Endothelial cell of umbilical vein (primary cell): ENCODE measurements around the gene TCF25. TPM values are rescaled to one million over a fixed set of nuclear protein-coding genes. Genes with fewer than 3 reads are reported as not detected.
A peak's percentile ranks its signal among the peaks of the same experiment; 100 is the strongest.
"Not testable (repeated sequence)": the region's sequence is repeated elsewhere in the genome, so short reads cannot be mapped to it uniquely, and the experiment has no call there.

Experiments used
- BruUV-seq: library from RNA; stranded (reverse); fragments of 400-500 nt; replicated peaks from 2 replicates; lab custom pipeline; 2021; lab: Mats Ljungman, UMichigan
- CTCF ChIA-PET: fragments of 300-600, 350-600 bp; sonication (Branson Sonifier 250); formaldehyde crosslinking; loops from one replicate; lab custom pipeline; 2021; ENCODE audit warnings: antibody characterized with exemption, inconsistent platforms; lab: Charles Lee
- POLR2A ChIA-PET: fragments of 300-600, 350-600 bp; sonication (Branson Sonifier 250); formaldehyde crosslinking; loops from one replicate; lab custom pipeline; 2021; ENCODE audit warnings: antibody characterized with exemption, inconsistent platforms; lab: Charles Lee
- DNase-seq: peaks from one replicate; pipeline ENCODE4 v3.0.0-alpha.2; 2011; ENCODE audit warnings: low read depth, low spot score
- FAIRE-seq: peaks from 2 replicates; lab custom pipeline; 2011; peaks lifted over from hg19 to GRCh38; lab: Jason Lieb, UNC
- H2AFZ ChIP-seq: 2 replicates; pipeline ENCODE4 v1.6.0; 2012; ENCODE audit warnings: low read depth, low read length, control low read depth, inconsistent platforms
- H3K27ac ChIP-seq: 2 replicates; pipeline ENCODE4 v1.5.1; 2011; ENCODE audit warnings: low read depth, mild to moderate bottlenecking, control low read depth, low read length, moderate library complexity; ENCODE audit not compliant: insufficient read depth
- H3K27me3 ChIP-seq, 2 experiments: 2 replicates each; pipeline versions ENCODE4 v1.6.0 to v1.6.1; 2011; ENCODE audit warnings: low read length in 2 of 2, mixed read lengths in 1 of 2; ENCODE audit not compliant: control insufficient read depth in 2 of 2, insufficient read depth in 2 of 2
- H3K36me3 ChIP-seq, 2 experiments: 2 replicates in 1 of 2; 3 replicates in 1 of 2; pipeline ENCODE4 v1.5.1; 2011; ENCODE audit warnings: low read length in 2 of 2, mild to moderate bottlenecking in 1 of 2, moderate library complexity in 1 of 2; ENCODE audit not compliant: control insufficient read depth in 2 of 2, insufficient read depth in 2 of 2; ENCODE audit errors: extremely low read depth in 1 of 2
- H3K4me1 ChIP-seq: 3 replicates; pipeline ENCODE4 v1.5.1; 2011; ENCODE audit warnings: mild to moderate bottlenecking, low read length; ENCODE audit not compliant: control insufficient read depth, insufficient read depth; ENCODE audit errors: extremely low read depth
- H3K4me2 ChIP-seq: 2 replicates; pipeline ENCODE4 v1.6.1; 2011; ENCODE audit warnings: low read length, control low read depth, mixed read lengths; ENCODE audit not compliant: insufficient read depth
- H3K4me3 ChIP-seq, 3 experiments: fragments of 200-600 bp in 1 of 3; sonication (generic), shearing (Covaris generic) in 1 of 3; replicated peaks in 1 of 3; 2 replicates each; pipeline ENCODE4 v1.5.1; 2011 to 2016; ENCODE audit warnings: control low read depth in 3 of 3, low read length in 3 of 3, mild to moderate bottlenecking in 2 of 3, inconsistent platforms in 1 of 3, low read depth in 1 of 3, moderate library complexity in 1 of 3; ENCODE audit not compliant: insufficient read depth in 1 of 3
- H3K79me2 ChIP-seq: 2 replicates; pipeline ENCODE4 v1.6.0; 2012; ENCODE audit warnings: low read length, inconsistent platforms; ENCODE audit not compliant: control insufficient read depth, insufficient read depth
- H3K9ac ChIP-seq: replicated peaks from 2 replicates; pipeline ENCODE3; 2011; ENCODE audit warnings: low read length, control low read depth; ENCODE audit not compliant: insufficient read depth; ENCODE audit errors: extremely low read depth
- H3K9me1 ChIP-seq: replicated peaks from 3 replicates; pipeline ENCODE4 v1.6.0; 2011; ENCODE audit warnings: mild to moderate bottlenecking, low read length; ENCODE audit not compliant: control insufficient read depth, insufficient read depth; ENCODE audit errors: extremely low read depth
- H3K9me3 ChIP-seq: replicated peaks from 2 replicates; pipeline ENCODE4 v1.5.1; 2012; ENCODE audit warnings: low read length, inconsistent platforms; ENCODE audit not compliant: control insufficient read depth, insufficient read depth
- H4K20me1 ChIP-seq: replicated peaks from 2 replicates; pipeline ENCODE3; 2011; ENCODE audit warnings: mild to moderate bottlenecking, low read length; ENCODE audit not compliant: control insufficient read depth, insufficient read depth; ENCODE audit errors: extremely low read depth
- EZH2 ChIP-seq: IDR thresholded peaks from 2 replicates; pipeline ENCODE4 v1.6.1; 2012; ENCODE audit warnings: borderline replicate concordance, low read depth, mild to moderate bottlenecking, moderate library complexity, low read length, inconsistent platforms; ENCODE audit not compliant: severe bottlenecking
- FOS ChIP-seq: IDR thresholded peaks from 2 replicates; pipeline ENCODE4 v1.6.1; 2011; ENCODE audit warnings: mild to moderate bottlenecking, low read length, moderate library complexity, borderline replicate concordance; ENCODE audit not compliant: insufficient read depth
- GATA2 ChIP-seq: IDR thresholded peaks from 2 replicates; pipeline ENCODE4 v1.7.0; 2011; ENCODE audit warnings: low read depth, mild to moderate bottlenecking, moderate library complexity, mixed read lengths, low read length; ENCODE audit not compliant: insufficient read length, insufficient read depth
- JUN ChIP-seq: IDR thresholded peaks from 2 replicates; pipeline ENCODE4 v1.6.1; 2011; ENCODE audit warnings: borderline replicate concordance, low read depth; ENCODE audit not compliant: insufficient read length, insufficient read depth
- MAX ChIP-seq: IDR thresholded peaks from 2 replicates; pipeline ENCODE4 v1.6.1; 2011; ENCODE audit not compliant: insufficient read depth, insufficient read length
- MYC ChIP-seq: IDR thresholded peaks from one replicate; pipeline ENCODE4 v1.6.1; 2011; ENCODE audit warnings: mild to moderate bottlenecking, low read depth, low read length
- POLR2A ChIP-seq: IDR thresholded peaks from 2 replicates; pipeline ENCODE4 v1.6.1; 2012; ENCODE audit warnings: low read depth, mild to moderate bottlenecking, control low read depth, low read length
- POLR2AphosphoS5 ChIP-seq: IDR thresholded peaks from 2 replicates; pipeline ENCODE4 v1.6.1; 2012; ENCODE audit warnings: low read depth, mild to moderate bottlenecking, control low read depth, low read length, moderate library complexity; ENCODE audit not compliant: insufficient read depth
- dilution Hi-C: fragments of 300-500 bp; cut with MboI; formaldehyde crosslinking; loops from one replicate; pipeline ENCODE4 v1.15.0; 2019; ENCODE audit warnings: low sequenced_read_pairs; ENCODE audit not compliant: extremely low pct_ligation_motif_present
- intact Hi-C: fragments of 100-400 bp; cut with micrococcal nuclease; formaldehyde crosslinking; loops from one replicate; pipeline ENCODE4 v1.10.0; 2022
- polyA plus RNA-seq, 4 experiments: library from polyadenylated mRNA; depleted of rRNA in 3 of 4; stranded (reverse) in 3 of 4; unstranded in 1 of 4; fragments of >200 nt; gene quantifications; 2 replicates each; pipeline versions ENCODE4 v1.2.1 to v1.2.3, GENCODE V29; 2011 to 2012; ENCODE audit warnings: missing spikeins in 1 of 4
- total RNA-seq: library from RNA; stranded (reverse); gene quantifications from 2 replicates; pipeline ENCODE4 v1.2.3, GENCODE V29; 2021
- TF ChIP-seq, protein P1 (sequence below), 2 donors: IDR thresholded peaks; 1 replicate in 1 of 2; 2 replicates in 1 of 2; pipeline ENCODE4 v1.5.1; 2011; ENCODE audit warnings: low read length in 2 of 2, mild to moderate bottlenecking in 2 of 2, moderate library complexity in 2 of 2, control low read depth in 1 of 2, inconsistent platforms in 1 of 2, low read depth in 1 of 2; ENCODE audit not compliant: insufficient read depth in 1 of 2; ENCODE audit errors: extremely low read depth in 1 of 2

Gene TCF25
- total and polyA plus RNA-seq, 2 donors (not counting 3 experiments of a cell fraction or from before 2014, with no cell fraction given): 193 to 234 TPM

GRCh38 chr16:89873972-89874689 is 739 bp downstream of the TCF25 start:
- peaks cover 13% of the 10 kb centered on the region for H4K20me1 ChIP-seq
- intact Hi-C loops: loop anchor here (1.0 kb wide), 4 partner anchors 10 to 174 kb away; partner anchors contain the start of gene FANCA
- TF ChIP-seq, protein P1, sequence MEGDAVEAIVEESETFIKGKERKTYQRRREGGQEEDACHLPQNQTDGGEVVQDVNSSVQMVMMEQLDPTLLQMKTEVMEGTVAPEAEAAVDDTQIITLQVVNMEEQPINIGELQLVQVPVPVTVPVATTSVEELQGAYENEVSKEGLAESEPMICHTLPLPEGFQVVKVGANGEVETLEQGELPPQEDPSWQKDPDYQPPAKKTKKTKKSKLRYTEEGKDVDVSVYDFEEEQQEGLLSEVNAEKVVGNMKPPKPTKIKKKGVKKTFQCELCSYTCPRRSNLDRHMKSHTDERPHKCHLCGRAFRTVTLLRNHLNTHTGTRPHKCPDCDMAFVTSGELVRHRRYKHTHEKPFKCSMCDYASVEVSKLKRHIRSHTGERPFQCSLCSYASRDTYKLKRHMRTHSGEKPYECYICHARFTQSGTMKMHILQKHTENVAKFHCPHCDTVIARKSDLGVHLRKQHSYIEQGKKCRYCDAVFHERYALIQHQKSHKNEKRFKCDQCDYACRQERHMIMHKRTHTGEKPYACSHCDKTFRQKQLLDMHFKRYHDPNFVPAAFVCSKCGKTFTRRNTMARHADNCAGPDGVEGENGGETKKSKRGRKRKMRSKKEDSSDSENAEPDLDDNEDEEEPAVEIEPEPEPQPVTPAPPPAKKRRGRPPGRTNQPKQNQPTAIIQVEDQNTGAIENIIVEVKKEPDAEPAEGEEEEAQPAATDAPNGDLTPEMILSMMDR (IDR thresholded peaks at IDR 0.05; ENCODE audit: extremely low read depth in 1 of 2, insufficient read depth in 1 of 2, low read depth in 1 of 2, low read length in 2 of 2): no peak
- TF ChIP-seq POLR2AphosphoS5: no peak
- TF ChIP-seq MAX: peak; percentile 96
- TF ChIP-seq MYC: peak; percentile 56
- no peak for TF ChIP-seq POLR2A
- TF ChIP-seq JUN: no peak
- no peak for TF ChIP-seq EZH2
- TF ChIP-seq GATA2: no peak
- TF ChIP-seq FOS: no peak
- CTCF ChIA-PET: interaction anchor here (1.3 to 2.2 kb wide), 6 partner anchors 11 to 174 kb away, joined by 3 to 20 read pairs (median 7); no protein-coding TSS in a partner anchor
- FAIRE-seq: peak; percentile 95
- no peaks in the 10 kb centered on the region for H3K9me3 ChIP-seq
- peaks cover 5 to 9% of the 10 kb centered on the region in 2 experiments for H3K36me3 ChIP-seq
- no peaks in the 10 kb centered on the region for H3K27me3 ChIP-seq
- dilution Hi-C loops: no loop called here
- H3K4me1 ChIP-seq: peaks cover 8% of the 10 kb centered on the region
- H3K9ac ChIP-seq: peak overlapping the region; percentile 41
- POLR2A ChIA-PET: interaction anchor here (0.6 to 2.2 kb wide), 4 partner anchors 10 to 113 kb away, joined by 3 to 8 read pairs (median 6); partner anchors contain the start of gene TUBB3
- DNase-seq: peak; percentile 96
- BruUV-seq: no TSS peak
- H3K27ac ChIP-seq: no peak overlapping the region
- H3K4me3 ChIP-seq: peak overlapping the region; percentile 76 to 85 (median 76)
- peak overlapping the region; percentile 84 for H3K4me2 ChIP-seq
- H2AFZ ChIP-seq: no peak overlapping the region
- H3K79me2 ChIP-seq: peaks cover 40% of the 10 kb centered on the region
- no peaks in the 10 kb centered on the region for H3K9me1 ChIP-seq

DNA sequence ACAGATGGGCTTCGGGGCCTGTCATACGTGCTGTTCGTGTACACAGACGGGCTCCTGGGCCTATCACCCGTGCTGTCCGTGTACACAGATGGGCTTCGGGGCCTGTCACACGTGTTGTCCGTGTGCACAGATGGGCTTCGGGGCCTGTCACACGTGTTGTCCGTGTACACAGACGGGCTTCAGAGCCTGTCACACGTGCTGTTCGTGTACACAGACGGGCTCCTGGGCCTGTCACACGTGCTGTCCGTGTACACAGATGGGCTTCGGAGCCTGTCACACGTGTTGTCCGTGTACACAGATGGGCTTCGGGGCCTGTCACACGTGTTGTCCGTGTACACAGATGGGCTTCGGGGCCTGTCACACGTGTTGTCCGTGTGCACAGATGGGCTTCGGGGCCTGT is 5.7 kb downstream of the TCF25 start:
- CTCF ChIA-PET, DNase-seq, H3K9ac ChIP-seq, dilution Hi-C loops, H3K9me3 ChIP-seq, H3K27ac ChIP-seq, H3K4me1 ChIP-seq, BruUV-seq, FAIRE-seq, H3K27me3 ChIP-seq, POLR2A ChIA-PET, intact Hi-C loops, H2AFZ ChIP-seq, H3K4me2 ChIP-seq, H3K4me3 ChIP-seq, H3K9me1 ChIP-seq: not testable (repeated sequence)
- peaks cover 20 to 27% of the 10 kb centered on the region in 2 experiments for H3K36me3 ChIP-seq
- peaks cover 13% of the 10 kb centered on the region for H4K20me1 ChIP-seq
- peaks cover 75% of the 10 kb centered on the region for H3K79me2 ChIP-seq
